ENCODE data around the gene C12orf56.
"Not testable (repeated sequence)": the region's sequence is repeated elsewhere in the genome, so short reads cannot be mapped to it uniquely, and the experiment has no call there.

C12orf56 gene

DNA sequence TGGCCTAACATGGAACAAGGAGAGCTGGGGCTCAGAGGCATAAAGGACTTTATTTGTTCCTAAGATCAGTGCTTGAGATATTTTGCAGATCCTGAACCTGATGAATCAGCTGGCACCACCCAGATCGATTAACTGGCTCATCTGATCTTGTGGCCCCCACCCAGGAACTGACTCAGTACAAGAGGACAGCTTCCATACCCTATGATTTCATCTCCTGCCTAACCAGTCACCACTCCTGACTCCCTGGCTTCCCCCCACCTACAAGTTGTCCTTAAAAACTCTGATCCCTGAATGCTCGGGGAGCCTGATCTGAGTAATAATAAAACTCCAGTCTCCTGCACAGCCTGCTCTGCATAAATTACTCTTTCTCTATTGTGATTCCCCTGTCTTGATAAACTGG lies 5.1 kb downstream of the C12orf56 start:
- no peak for DNase-seq

DNA sequence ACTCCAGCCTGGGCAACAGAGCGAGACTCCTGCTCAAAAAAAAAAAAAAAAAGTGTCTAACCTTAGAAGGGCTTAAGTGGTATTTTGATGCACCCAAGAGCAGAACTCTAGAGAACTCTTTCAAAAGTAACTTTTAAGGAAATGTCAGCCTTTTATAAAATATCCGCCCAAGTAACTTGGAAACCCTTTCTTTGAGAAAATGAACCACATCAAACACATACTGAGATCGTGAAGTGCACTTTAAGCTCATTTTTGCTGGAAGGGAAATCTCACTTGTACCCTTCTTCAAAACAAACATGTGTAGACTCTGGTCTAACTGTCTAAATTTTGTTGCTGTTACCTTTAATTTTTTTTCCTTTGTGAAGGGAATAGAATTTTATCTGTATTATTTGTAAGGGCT lies 5.5 kb downstream of the C12orf56 start:
- DNase-seq = no peak

DNA sequence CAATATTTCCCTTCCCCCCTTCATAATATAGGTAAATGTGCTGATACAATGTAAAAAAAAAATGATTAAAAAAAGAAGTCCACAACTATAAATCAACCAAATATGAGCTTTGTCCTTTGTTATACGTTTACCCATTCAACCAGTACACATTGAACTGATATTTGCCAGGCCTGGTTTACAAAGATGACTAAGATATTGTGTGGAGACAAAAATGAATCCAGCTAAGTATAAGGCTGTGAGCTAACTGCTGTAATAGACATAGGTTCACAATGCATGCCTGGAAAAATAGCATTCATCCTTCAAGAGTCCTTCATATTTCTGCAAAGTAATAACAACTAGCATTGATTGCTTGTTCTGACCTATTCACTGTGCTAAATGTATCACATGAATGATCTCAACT lies 6.9 kb downstream of the C12orf56 start:
- no peak for DNase-seq

DNA sequence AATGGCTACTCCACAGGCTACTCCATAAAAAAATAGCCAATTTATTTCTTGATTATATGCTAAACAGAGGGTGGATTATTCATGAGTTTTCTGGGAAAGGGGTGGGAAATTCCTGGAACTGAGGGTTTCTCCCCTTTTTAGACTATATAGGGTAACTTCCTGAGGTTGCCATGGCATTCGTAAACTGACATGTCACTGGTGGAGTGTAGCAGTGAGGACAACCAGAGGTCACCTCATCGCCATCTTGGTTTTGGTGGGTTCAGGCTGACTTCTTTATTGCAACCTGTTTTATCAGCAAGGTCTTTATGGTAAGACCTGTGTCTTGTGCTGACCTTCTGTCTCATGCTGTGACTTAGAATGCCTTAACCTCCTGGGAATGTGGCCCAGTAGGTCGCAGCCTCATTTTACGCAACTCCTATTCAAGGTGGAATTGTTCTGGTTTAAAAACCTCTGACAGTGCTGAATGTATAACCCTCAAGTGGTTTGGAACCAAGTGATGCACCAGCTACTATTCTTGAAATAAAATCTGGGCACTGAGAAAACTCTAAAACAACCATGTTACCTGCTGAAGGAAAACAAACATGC lies 27.7 kb downstream of the C12orf56 start:
- no peak for DNase-seq

DNA sequence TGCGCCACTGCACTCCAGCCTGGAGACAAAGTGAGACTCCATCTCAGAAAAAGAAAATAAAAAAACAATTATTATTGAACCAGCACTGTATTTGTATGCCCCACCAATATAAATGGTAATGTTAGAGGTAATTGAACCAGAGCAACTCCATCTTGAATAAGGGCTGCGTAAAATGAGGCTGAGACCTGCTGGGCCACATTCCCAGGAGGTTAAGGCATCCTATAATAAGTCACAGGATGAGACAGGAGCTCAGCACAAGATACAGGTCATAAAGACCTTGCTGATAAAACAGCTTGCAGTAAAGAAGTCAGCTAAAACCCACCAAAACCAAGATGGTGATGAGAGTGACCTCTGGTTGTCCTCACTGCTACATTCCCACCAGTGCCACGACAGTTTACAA lies 29.4 kb downstream of the C12orf56 start:
- not testable (repeated sequence) for DNase-seq

DNA sequence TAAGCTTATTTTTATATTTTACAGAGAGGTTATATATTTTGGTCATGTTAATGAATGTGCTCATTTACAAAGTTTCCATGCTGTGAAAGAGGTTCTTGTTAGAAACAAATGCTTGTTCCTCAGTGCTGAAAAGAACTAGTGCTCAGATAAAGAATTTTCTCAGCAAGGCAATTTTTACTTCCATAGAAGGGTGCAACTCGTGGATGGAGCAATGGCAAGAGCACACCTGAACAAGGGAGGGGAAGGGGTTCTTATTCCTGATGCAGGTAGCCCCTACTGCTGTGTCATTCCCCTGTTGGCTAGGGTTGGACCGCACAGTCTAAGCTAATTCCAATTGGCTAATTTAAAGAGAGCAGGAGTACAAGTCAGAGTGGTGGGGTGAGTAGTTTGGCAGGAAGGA lies 34.3 kb downstream of the C12orf56 start:
- DNase-seq = not testable (repeated sequence)

DNA sequence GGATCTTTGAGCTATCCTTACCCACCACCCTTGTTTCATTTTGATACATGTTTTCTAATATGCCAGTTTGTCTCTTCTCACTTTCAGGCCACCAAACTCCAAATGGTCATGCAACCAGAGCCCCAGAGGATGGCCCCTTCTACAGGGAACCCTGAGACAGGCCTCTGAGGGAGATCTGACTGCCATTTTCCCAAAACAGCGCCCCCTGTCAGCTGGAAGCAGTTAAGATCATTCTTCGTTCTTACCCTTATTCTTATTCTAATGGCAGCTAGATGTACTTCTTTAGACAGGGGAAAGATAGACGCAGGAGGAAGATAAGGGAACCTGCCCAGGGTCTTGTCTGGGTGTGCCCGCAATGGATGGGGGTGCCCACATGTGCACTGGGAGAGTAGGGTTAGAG lies 38.4 kb downstream of the C12orf56 start:
- DNase-seq = no peak

DNA sequence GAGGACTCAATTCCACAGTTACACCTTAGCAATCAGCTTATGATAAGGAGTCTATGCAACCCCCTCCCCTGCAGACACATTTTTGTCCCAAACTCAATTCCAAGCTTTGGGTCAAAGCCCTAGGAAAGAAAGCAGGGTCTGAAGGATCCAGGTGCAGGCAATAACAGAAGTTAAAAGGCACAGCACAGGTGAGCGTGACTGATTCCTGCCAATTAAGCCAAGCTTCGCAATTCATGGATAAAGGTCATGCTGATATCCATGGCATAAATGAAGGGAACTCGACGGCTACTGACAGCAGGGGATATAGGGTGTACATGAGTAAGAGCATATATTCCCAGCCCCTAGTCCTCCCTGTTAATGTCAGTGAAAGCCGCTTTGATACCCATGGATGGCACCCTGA lies 39.3 kb downstream of the C12orf56 start:
- DNase-seq = no peak

DNA sequence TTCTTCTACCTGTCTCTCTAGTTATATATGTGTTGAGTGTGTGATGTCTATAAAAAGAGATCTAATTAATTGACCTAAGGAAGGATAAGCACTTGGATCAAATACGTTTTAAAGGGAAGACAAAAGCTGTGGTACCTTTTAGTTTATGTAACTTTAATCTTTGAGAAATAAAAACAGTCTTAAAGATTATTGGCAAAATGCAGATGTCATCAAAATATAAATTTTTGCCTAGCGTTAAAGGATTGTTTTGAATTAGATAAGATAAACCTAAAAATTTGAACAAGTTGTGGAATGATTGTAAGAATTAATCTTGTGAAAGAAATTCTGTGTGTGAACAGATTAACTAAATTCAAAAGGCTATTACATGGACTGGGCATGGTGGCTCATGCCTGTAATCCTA lies 42.9 kb downstream of the C12orf56 start:
- no peak for DNase-seq

DNA sequence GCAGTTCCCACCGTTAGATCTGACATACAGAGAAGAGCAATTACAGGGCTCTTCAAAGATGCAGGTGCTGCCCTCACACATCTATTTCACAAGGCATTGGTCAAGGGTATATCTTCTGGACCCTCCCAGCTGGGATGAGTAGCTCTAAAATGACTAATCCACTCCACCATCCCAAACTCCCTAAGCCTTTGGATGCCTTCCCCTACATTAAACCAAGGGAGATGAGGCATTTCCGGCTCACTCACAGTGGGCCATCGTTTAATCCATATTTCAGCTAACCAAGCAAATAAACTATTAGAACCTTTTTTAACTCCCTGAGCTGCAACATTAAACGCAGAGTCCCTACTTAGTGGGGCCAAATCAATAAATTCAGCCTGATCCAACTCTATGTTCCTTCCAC lies 45.9 kb downstream of the C12orf56 start:
- not testable (repeated sequence) for DNase-seq

DNA sequence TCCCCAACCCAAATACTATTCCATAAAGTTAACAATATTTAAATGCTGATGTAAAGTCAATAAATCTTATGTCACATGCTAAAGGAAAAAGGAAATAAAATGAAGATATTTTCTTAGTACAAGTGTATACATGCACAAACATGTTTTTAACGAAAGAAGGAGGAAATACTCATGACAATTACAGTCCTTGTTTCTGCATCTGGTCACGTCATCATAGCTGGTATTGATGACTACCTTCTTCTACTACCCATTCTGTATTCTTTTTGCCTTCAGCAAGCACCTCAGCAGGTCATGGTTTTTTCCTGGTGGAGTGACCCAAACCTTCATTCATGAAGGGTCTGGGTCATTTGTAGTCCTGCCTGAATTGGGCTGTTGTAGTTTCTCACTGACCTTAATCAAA lies 50.0 kb downstream of the C12orf56 start:
- DNase-seq = not testable (repeated sequence)

DNA sequence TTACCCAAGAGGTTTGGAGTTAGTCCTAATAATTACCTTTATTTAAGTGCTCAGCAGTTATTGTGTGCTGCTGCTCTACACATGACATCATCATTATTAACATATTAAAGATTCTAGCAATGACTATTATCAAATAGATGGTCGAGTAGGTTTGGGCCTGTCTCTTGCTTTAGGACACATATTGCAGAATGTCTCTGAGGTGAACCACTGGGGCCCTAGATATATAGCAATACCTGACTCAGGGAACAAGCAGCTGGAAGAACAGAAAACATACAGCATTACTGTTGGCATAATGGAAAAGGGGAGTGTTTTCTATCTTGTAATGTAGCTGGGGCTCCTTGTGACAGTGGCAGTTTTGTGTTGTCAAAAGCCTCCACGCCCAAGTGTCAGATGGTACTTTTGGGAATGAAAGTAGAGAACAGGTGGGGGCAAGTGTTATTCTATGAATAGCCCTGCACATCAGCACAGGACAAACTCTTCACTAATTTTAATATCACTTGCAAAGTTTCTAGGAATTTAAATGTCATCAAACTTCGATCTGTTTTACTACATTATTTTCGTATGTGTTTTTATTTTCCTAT lies 54.6 kb downstream of the C12orf56 start:
- no peak for DNase-seq

DNA sequence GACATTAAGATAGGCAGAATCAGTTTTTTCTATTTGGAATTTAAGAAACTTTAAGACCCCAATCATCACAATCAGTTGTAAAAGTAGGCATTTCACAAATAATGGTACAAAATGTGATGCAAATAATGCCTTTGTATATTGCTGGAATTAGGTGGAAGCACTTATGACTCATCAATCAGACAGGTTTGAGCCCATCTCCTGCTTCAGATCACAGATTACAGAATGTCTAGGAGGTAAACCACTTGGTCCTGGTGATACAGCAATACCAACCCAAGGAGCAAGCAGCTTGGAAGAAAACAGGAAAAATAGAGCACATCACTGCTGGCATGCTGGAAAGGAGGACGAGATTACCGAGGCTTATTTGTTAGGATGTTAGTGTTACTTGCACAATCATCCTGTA lies 57.6 kb downstream of the C12orf56 start:
- no peak for DNase-seq

DNA sequence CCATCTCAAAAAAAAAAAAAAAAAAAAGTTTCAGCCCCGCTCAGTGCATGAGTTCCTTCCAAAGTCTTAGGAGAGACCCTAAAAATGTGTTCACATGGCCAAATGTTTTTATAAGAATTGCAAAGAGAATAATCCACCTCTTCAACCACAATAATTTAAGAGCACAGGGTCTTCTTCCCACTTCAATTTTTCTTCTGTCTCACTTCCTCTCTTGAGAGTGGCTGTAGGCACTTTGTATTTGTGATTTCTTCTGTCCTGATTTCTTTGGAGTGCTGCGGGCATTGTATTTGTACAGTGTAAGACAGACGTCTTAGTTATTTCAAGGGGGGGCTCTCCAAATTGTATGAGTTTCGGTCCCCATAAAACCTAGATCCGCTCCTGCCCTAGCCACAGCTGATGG lies 58.3 kb downstream of the C12orf56 start:
- no peak for DNase-seq

DNA sequence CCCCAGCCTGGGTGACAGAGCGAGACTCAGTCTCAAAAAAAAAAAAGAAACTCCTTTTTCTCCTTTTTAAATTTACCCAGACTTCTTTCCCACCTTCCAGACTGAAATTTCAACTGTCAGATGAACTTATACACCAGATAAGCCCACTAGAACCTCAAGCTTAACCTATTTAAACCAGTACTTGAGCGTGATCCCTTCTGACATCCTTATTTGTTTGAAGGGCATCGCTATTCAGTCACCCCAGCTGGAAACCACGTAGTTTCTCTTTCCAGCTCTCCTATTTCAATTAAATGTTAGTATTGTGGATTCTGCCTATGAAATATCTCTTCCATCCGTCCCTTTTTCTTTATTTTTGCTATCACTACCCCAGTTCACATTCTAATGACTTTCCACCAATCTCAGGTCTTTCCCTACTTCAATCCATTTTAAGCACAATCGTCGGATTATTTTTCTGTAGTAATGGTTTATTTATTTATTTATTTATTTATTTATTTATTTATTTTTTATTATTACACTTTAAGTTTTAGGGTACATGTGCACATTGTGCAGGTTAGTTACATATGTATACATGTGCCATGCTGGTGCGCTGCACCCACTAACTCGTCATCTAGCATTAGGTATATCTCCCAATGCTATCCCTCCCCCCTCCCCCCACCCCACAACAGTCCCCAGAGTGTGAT lies 61.4 kb downstream of the C12orf56 start:
- not testable (repeated sequence) for DNase-seq

DNA sequence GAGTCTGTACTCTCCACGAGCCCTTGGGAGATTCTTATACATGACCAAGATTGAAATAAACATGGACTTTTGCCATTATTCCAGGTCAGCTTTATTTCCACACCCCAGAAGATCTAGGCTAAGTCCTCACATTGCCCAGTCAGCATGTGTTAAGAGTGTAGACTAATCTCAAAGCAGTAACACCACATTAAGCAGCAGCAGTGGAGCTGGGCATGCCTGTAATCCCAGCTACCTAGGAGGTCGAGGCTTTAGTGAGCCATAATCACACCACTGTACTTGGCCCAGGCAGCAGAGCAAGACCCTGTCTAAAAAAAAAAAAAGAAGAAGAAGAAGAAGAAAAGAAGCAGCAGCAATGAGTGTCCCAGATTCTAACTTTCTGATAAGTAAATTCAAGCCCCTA lies 65.5 kb downstream of the C12orf56 start:
- DNase-seq = no peak

DNA sequence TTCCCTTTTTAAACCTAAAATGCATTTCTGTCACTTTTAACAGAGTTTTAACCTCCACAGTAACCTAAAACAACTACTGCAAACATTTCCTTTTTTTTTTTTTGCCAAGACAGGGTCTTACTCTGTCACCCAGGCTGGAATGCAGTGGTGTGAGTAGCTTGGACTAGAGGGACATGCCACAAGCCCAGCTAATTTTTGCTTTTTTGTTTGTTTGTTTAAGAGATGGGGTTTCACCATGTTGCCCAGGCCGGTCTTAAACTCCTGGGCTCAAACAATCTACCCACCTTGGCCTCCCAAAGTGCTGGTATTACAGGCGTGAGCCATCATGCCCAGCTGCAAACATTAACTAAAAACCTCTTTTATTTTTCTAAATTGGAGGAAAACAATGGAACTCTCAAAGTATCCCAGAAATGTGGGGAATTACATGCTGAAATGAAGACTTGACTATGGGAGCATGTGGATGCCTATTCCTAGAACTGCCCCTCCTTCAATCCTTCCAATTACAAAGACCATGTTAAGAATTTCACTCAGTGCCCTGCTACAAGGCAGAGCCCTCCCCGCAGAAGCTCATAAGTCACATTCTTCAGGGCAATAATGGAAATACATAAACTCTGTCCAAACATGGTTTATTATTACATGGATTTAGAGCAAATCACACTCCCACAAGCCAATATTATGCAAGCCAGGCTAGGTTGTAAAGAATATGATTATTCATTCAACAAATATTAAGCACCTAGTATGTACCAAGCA lies 66.9 kb downstream of the C12orf56 start:
- no peak for DNase-seq

DNA sequence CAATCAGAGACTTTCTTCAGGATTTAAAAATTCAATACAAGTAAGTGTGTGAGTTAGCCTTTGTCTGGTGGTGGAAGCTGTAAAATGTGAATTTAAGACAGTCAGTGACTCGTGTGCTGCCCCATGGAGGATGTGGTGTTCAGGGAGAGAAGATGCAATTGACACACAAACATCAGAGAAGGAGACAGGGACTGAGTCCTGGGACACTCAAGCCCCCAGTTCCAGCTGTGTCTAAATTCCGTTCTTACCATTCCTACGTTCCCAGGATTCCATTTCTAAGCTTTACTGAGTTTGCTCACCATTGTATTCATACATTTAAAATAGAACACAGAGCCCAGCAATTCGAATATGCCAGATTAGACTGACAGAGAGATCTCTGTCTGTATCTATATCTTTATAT lies 67.6 kb downstream of the C12orf56 start:
- DNase-seq = no peak

DNA sequence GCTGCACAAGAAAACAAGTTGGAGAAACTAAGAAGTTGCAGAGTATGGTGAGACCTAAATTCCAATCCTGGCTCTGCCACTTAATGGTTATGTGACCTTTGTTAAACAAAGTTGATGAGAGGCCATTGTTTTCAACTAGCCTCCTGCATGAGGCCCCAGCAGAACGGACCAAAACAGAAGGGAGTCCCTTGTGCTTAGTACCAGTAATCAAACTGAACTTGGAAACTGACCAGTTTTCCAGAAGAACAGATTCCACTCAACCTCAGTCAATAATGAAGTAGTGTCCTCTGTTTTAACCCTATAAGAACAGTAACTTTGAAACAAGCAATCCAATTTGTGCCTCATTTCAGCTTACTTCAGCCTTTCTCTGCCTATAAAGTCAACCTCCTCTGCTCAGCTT lies 69.9 kb downstream of the C12orf56 start:
- DNase-seq = no peak

DNA sequence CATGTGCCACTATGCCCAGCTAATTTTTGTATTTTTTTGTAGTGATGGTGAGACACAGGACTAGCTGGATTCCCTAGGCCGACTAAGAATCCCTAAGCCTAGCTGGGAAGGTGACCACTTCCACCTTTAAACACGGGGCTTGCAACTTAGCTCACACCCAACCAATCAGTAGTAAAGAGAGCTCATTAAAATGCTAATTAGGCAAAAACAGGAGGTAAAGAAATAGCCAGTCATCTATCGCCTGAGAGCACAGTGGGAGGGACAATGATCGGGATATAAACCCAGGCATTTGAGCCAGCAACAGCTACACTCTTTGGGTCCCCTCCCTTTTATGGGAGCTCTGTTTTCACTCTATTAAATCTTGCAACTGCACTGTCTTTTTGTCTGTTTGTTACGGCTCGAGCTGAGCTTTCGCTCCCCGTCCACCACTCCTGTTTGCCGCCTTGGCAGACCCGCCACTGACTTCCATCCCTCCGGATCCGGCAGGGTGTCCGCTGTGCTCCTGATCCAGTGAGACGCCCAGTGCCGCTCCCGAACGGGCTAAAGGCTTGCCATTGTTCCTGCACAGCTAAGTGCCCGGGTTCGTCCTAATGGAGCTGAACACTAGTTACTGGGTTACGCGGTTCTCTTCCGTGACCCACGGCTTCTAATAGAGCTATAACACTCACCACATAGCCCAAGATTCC lies 70.9 kb downstream of the C12orf56 start:
- DNase-seq = not testable (repeated sequence)

DNA sequence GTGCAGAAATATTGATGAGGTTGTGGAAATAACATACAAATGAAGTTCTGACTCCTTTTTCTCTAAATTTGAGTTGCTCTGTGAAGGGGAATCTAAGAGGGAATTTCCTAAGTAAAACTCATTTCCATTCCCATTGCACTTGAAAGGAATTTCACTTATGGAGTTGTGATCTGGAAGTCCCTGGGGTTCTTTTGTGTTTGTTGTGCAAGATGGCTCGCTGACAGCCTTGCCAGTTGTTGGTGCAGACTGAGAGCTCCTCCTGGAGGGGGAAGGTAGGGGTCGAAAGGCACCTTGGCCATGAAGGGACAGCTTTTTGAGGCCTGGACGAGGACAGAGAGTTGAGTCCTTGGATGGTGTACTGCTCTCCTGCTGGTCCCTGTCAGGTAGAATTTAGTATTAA lies 72.0 kb downstream of the C12orf56 start:
- no peak for DNase-seq

DNA sequence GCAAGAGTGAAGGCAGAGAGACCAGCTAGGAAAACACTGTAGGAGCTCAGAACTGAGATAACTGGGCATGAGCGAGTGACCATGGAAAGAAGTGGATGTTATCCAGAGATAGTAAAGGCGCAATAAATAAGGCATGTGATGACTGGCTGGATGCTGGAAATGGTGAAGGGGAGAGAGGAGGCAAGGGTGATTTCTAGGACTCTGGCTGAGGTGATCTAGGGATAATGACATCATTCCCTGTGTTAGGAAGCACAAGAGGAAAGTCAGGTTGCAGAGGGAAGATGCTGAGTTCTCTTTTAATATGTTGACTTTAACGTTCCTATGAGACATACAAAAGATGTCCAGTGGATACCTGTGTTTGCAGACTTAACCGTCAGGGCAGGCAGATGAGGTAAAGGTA lies 78.7 kb downstream of the C12orf56 start:
- DNase-seq = no peak

DNA sequence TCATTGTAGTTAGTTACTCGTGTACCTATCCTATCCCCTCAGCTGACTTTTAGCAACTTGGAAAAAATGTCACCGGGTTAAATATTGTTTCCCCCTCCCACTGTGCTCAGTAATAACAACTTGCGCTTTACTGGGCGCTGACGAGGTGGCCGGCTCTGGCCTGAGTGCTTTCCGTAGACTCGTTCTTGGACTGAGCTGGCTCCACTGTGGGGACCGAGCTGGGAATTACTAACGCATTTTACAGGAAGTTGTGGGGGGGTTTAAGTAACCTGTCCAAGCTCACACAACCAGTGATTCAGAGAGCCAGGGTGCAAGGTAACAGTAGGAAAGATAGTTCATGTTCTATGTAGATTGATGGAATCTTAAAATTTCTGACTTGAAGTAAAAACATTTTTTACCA lies 86.0 kb downstream of the C12orf56 start:
- DNase-seq = no peak
